Progenitor cell of endocrine pancreas (in vitro differentiated cells): Measurements from ENCODE around the gene RPRM. TPM values are rescaled to one million over a fixed set of nuclear protein-coding genes. Genes with fewer than 3 reads are reported as not detected.
"Not testable (repeated sequence)": the region's sequence is repeated elsewhere in the genome, so short reads cannot be mapped to it uniquely, and the experiment has no call there.

Source experiments
- DNase-seq: peaks from one replicate; pipeline ENCODE4 v3.0.0; 2021; ENCODE audit warnings: low spot score; ENCODE audit not compliant: unreplicated experiment
- H3K27ac Mint-ChIP-seq: 2 replicates; pipeline ENCODE4 v1.8.0; 2021; ENCODE audit warnings: mild to moderate bottlenecking, moderate library complexity, mixed read lengths
- H3K27me3 Mint-ChIP-seq: 2 replicates; pipeline ENCODE4 v1.8.0; 2021; ENCODE audit warnings: mixed read lengths
- H3K36me3 Mint-ChIP-seq: 2 replicates; pipeline ENCODE4 v1.8.0; 2022; ENCODE audit warnings: mixed read lengths; ENCODE audit not compliant: insufficient read depth
- H3K4me1 Mint-ChIP-seq: 2 replicates; pipeline ENCODE4 v1.8.0; 2021; ENCODE audit warnings: low read depth, mixed read lengths
- H3K4me3 Mint-ChIP-seq: 2 replicates; pipeline ENCODE4 v1.8.0; 2021; ENCODE audit warnings: low read depth, mild to moderate bottlenecking, moderate library complexity, mixed read lengths
- H3K9me3 Mint-ChIP-seq: 2 replicates; pipeline ENCODE4 v1.8.0; 2021; ENCODE audit warnings: low read depth, mixed read lengths
- CTCF ChIP-seq: fragments of 200-600 bp; sonication (generic); IDR thresholded peaks from one replicate; pipeline ENCODE4 v1.5.0; 2021; ENCODE audit warnings: antibody characterized with exemption, mild to moderate bottlenecking; ENCODE audit not compliant: unreplicated experiment
- total RNA-seq: library from RNA; stranded (reverse); gene quantifications from 2 replicates; pipeline ENCODE4 v1.2.1, GENCODE V29; 2021

RPRM gene
- total RNA-seq, 1 donor from 2014 or later: 3.1 TPM

GRCh38 chr2:153455861-153456260 lies 22.7 kb downstream of the RPRM start:
- no peaks in the 10 kb centered on the region for H3K4me1 Mint-ChIP-seq
- no peak for DNase-seq
- no peak overlapping the region for H3K27ac Mint-ChIP-seq
- no peaks in the 10 kb centered on the region for H3K27me3 Mint-ChIP-seq
- no peak for TF ChIP-seq CTCF
- no peaks in the 10 kb centered on the region for H3K36me3 Mint-ChIP-seq
- H3K4me3 Mint-ChIP-seq: no peak overlapping the region
- no peaks in the 10 kb centered on the region for H3K9me3 Mint-ChIP-seq

GRCh38 chr2:153455403-153455802 lies 23.2 kb downstream of the RPRM start:
- Mint-ChIP-seq H3K27ac (no peak overlapping the region), H3K36me3 (no peaks in the 10 kb centered on the region), H3K9me3 (no peaks in the 10 kb centered on the region), H3K27me3 (no peaks in the 10 kb centered on the region), H3K4me3 (no peak overlapping the region), H3K4me1 (no peaks in the 10 kb centered on the region)
- TF ChIP-seq CTCF: no peak
- no peak for DNase-seq

GRCh38 chr2:153451611-153452010 lies 27.0 kb downstream of the RPRM start:
- H3K36me3 Mint-ChIP-seq: peaks cover 1% of the 10 kb centered on the region
- H3K4me3 Mint-ChIP-seq: no peak overlapping the region
- no peaks in the 10 kb centered on the region for H3K27me3 Mint-ChIP-seq
- TF ChIP-seq CTCF: no peak
- H3K9me3 Mint-ChIP-seq: no peaks in the 10 kb centered on the region
- no peak for DNase-seq
- H3K27ac Mint-ChIP-seq: no peak overlapping the region
- no peaks in the 10 kb centered on the region for H3K4me1 Mint-ChIP-seq

GRCh38 chr2:153443106-153443505 lies 35.5 kb downstream of the RPRM start:
- Mint-ChIP-seq H3K27me3 (no peaks in the 10 kb centered on the region), H3K4me1 (no peaks in the 10 kb centered on the region), H3K27ac (no peak overlapping the region), H3K36me3 (peaks cover 4% of the 10 kb centered on the region), H3K9me3 (peaks cover 28% of the 10 kb centered on the region), H3K4me3 (no peak overlapping the region)
- DNase-seq: no peak
- TF ChIP-seq CTCF: no peak

GRCh38 chr2:153442616-153443015 lies 35.9 kb downstream of the RPRM start:
- H3K36me3 Mint-ChIP-seq, H3K27me3 Mint-ChIP-seq, DNase-seq, H3K4me1 Mint-ChIP-seq, H3K4me3 Mint-ChIP-seq, H3K27ac Mint-ChIP-seq: not testable (repeated sequence)
- H3K9me3 Mint-ChIP-seq: peaks cover 29% of the 10 kb centered on the region

GRCh38 chr2:153440090-153440489 lies 38.5 kb downstream of the RPRM start:
- DNase-seq, H3K4me3 Mint-ChIP-seq, H3K27me3 Mint-ChIP-seq, H3K36me3 Mint-ChIP-seq, H3K4me1 Mint-ChIP-seq, H3K27ac Mint-ChIP-seq: not testable (repeated sequence)
- peaks cover 34% of the 10 kb centered on the region for H3K9me3 Mint-ChIP-seq
